Posterior vena cava (tissue), 2 donors: ENCODE results near the gene ACSF3. TPM values are rescaled to one million over a fixed set of nuclear protein-coding genes. Genes with fewer than 3 reads are reported as not detected.

Experiments used
- DNase-seq: peaks from one replicate; pipeline ENCODE4 v3.0.0-alpha.2; 2020; ENCODE audit warnings: low spot score
- intact Hi-C, 2 donors: fragments of 100-400 bp; cut with DNase I; formaldehyde crosslinking; loops; one replicate each; pipeline versions ENCODE4 v1.14.1 to v1.14.2; 2022 to 2023
- long read RNA-seq, 2 donors: library from polyadenylated mRNA; unstranded; transcript quantifications; one replicate each; pipeline ENCODE4 v2.0.0, GENCODE V29; 2020 to 2021
- total RNA-seq, 2 donors: library from RNA; stranded (reverse); fragmentation: NEBNext Ultra II Directional; extraction: Animal tissue kit (Norgen Biotek cat#: 25700); gene quantifications; one replicate each; pipeline ENCODE4 v1.2.1, GENCODE V29; 2021
- donor health status: DM: yes; HTN: yes; CAD: no.
- donor health status: DM: yes; HTN: yes; CAD: no.

The ACSF3 gene
- total RNA-seq, result 10 to 100 TPM; 19.1 to 21.4 TPM
- long read RNA-seq, donor 1, partial matches to known transcripts, result 2 of 15 reads
- long read RNA-seq, donor 1, other reads (novel, unspliced or antisense), result 8 of 15 reads
- long read RNA-seq, donor 2, full-length matches to known transcripts, result 36 of 55 reads
- long read RNA-seq, donor 2, partial matches to known transcripts, result 5 of 55 reads
- long read RNA-seq, donor 2, other reads (novel, unspliced or antisense), result 14 of 55 reads

GRCh38 chr16:89093602-89094251 lies at the start of gene ACSF3:
TSS of gene ACSF3 (plus strand) at chr16:89093852. CDS start at chr16:89100682, 6,830 bp downstream.
- intact Hi-C loops, result no loop called here
- DNase-seq, result peak; percentile 91

GRCh38 chr16:89044418-89045180 lies 49.1 kb upstream of the ACSF3 start:
- intact Hi-C loops, result no loop called here
- DNase-seq, result peak; percentile 70

GRCh38 chr16:89045181-89045815 lies 48.4 kb upstream of the ACSF3 start:
- DNase-seq, result peak; percentile 23
- intact Hi-C loops, result no loop called here

GRCh38 chr16:89045881-89046280 lies 47.8 kb upstream of the ACSF3 start:
- no peak for DNase-seq
- intact Hi-C loops, result no loop called here

- intact Hi-C loops, result no loop called here
These were observed 47.2 kb upstream of the ACSF3 start for GRCh38 chr16:89046491-89046890.

GRCh38 chr16:89047331-89048089 lies 46.1 kb upstream of the ACSF3 start:
- intact Hi-C loops, result no loop called here
- DNase-seq, result peak; percentile 70

More at GRCh38 chr16:89046491-89046890, 47.2 kb upstream of the ACSF3 start:
- peak; percentile 68 for DNase-seq

GRCh38 chr16:89048090-89048725 lies 45.4 kb upstream of the ACSF3 start:
- intact Hi-C loops, result no loop called here
- peak; percentile 74 for DNase-seq

GRCh38 chr16:89048871-89049422 lies 44.7 kb upstream of the ACSF3 start:
- intact Hi-C loops, result no loop called here
- DNase-seq, result peak; percentile 77

GRCh38 chr16:89049484-89050118 lies 44.1 kb upstream of the ACSF3 start:
- intact Hi-C loops, result no loop called here
- peak; percentile 65 for DNase-seq

- peak; percentile 63 for DNase-seq
- intact Hi-C loops, result no loop called here
These were observed 43.4 kb upstream of the ACSF3 start for GRCh38 chr16:89050119-89050867.

- intact Hi-C loops, result no loop called here
- DNase-seq, result peak; percentile 57
These were observed 42.8 kb upstream of the ACSF3 start for GRCh38 chr16:89050868-89051311.

- peak; percentile 72 for DNase-seq
- intact Hi-C loops, result no loop called here
These were observed 42.0 kb upstream of the ACSF3 start for GRCh38 chr16:89051521-89052166.

- peak; percentile 78 for DNase-seq
- intact Hi-C loops, result no loop called here
These were observed 41.3 kb upstream of the ACSF3 start for GRCh38 chr16:89052191-89052889.

GRCh38 chr16:89052890-89053724 lies 40.5 kb upstream of the ACSF3 start:
- intact Hi-C loops, result no loop called here
- DNase-seq, result peak; percentile 84

- no peak for DNase-seq
- intact Hi-C loops, result no loop called here
These were observed 40.0 kb upstream of the ACSF3 start for GRCh38 chr16:89053725-89054029.
